Lung (tissue), 12 donors: ENCODE results near the gene HDAC8. TPM values are rescaled to one million over a fixed set of nuclear protein-coding genes. Genes with fewer than 3 reads are reported as not detected.

Experiments
- ATAC-seq: fragments of 200-7000 bp; cut with Tn5 transposase; one replicate; pipeline ENCODE4 v1.9.1; 2020; ENCODE audit warnings: moderate number of reproducible peaks; ENCODE audit not compliant: insufficient read depth, low FRiP score
- DNase-seq, 3 donors: peaks; one replicate each; pipeline ENCODE4 v3.0.0-alpha.2; 2013 to 2017
- H3K27ac ChIP-seq, 2 donors: one replicate each; pipeline ENCODE4 v1.5.1; 2013; ENCODE audit warnings: mild to moderate bottlenecking in 2 of 2, moderate library complexity in 2 of 2, control low read depth in 1 of 2, inconsistent platforms in 1 of 2, low read depth in 1 of 2, low read length in 1 of 2
- H3K27me3 ChIP-seq, 3 donors: one replicate each; pipeline ENCODE4 v1.5.1; 2013; ENCODE audit warnings: low read length in 2 of 3; ENCODE audit not compliant: control insufficient read depth in 3 of 3, insufficient read depth in 3 of 3
- H3K36me3 ChIP-seq, 4 donors: one replicate each; pipeline ENCODE4 v1.5.1; 2013; ENCODE audit warnings: low read length in 4 of 4, mild to moderate bottlenecking in 1 of 4, moderate library complexity in 1 of 4; ENCODE audit not compliant: control insufficient read depth in 4 of 4, insufficient read depth in 4 of 4
- H3K4me1 ChIP-seq, 5 donors: one replicate each; pipeline ENCODE4 v1.5.1; 2013; ENCODE audit warnings: low read length in 5 of 5, mild to moderate bottlenecking in 2 of 5, moderate library complexity in 1 of 5; ENCODE audit not compliant: control insufficient read depth in 5 of 5, insufficient read depth in 5 of 5
- H3K4me3 ChIP-seq: one replicate; pipeline ENCODE4 v1.5.1; 2013; ENCODE audit warnings: mild to moderate bottlenecking, control low read depth, moderate library complexity
- H3K9ac ChIP-seq, 2 donors: one replicate each; pipeline ENCODE4 v1.5.1; 2013; ENCODE audit warnings: low read length in 2 of 2, control low read depth in 1 of 2; ENCODE audit not compliant: insufficient read depth in 1 of 2
- H3K9me3 ChIP-seq, 4 donors: one replicate each; pipeline ENCODE4 v1.5.1; 2013; ENCODE audit warnings: low read length in 3 of 4, mild to moderate bottlenecking in 1 of 4, moderate library complexity in 1 of 4; ENCODE audit not compliant: control insufficient read depth in 4 of 4, insufficient read depth in 3 of 4
- WGBS, 2 donors: extraction: QIAGEN DNeasy Blood & Tissue Kit; methylation state at CpG; one replicate each; pipeline ENCODE4 v1.1.7; 2013; 5-methylcytosine and 5-hydroxymethylcytosine counted together
- polyA plus RNA-seq, 2 donors: library from polyadenylated mRNA; stranded (reverse); fragments of 200-250 nt; gene quantifications; one replicate each; pipeline ENCODE4 v1.2.1, GENCODE V29; 2013
- total RNA-seq, 2 donors: library from RNA; depleted of rRNA in 1 of 2; stranded (reverse); fragments of >200 nt in 1 of 2; gene quantifications; one replicate each; pipeline ENCODE4 v1.2.1, GENCODE V29; 2014 to 2021
- TF ChIP-seq, protein P1 (sequence below): IDR thresholded peaks from 2 replicates; pipeline ENCODE4 v1.5.1; 2012; ENCODE audit warnings: mild to moderate bottlenecking; ENCODE audit errors: control extremely low read depth, extremely low read depth
- donor health status: control.
- donor health status: control.
- donor health status: Bipolar disorder and iron deficiency.
- donor health status: healthy.
- donor health status: DM: yes; HTN: yes; CAD: no.

The HDAC8 gene
- total and polyA plus RNA-seq, 4 donors: 17.4 to 60.6 (median 38.5) TPM

DNA sequence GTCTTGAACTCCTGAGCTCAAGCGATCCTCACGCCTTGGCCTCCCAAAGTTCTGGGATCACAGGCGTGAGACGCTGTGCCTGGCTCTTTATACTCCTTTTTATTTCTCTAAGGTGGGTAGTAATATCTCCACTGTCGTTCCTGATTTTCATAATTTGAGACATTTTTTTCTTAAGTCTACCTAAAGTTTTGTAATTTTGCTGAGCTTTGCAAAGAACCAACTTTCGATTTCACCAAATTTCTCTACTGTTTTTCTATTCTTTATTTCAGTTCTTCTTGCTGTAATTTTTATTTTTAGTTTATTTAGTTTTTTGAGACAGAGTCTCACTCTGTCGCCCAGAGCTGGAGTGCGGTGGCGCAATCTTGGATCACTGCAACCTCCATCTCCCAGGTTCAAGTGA is 196.5 kb downstream of the HDAC8 start:
- H3K4me1 ChIP-seq: no peaks in the 10 kb centered on the region
- H3K9me3 ChIP-seq: no peaks in the 10 kb centered on the region
- 90 to 98% methylated on average over 9 of the region's 9 CpGs for WGBS, 2 donors
- TF ChIP-seq, protein P1, sequence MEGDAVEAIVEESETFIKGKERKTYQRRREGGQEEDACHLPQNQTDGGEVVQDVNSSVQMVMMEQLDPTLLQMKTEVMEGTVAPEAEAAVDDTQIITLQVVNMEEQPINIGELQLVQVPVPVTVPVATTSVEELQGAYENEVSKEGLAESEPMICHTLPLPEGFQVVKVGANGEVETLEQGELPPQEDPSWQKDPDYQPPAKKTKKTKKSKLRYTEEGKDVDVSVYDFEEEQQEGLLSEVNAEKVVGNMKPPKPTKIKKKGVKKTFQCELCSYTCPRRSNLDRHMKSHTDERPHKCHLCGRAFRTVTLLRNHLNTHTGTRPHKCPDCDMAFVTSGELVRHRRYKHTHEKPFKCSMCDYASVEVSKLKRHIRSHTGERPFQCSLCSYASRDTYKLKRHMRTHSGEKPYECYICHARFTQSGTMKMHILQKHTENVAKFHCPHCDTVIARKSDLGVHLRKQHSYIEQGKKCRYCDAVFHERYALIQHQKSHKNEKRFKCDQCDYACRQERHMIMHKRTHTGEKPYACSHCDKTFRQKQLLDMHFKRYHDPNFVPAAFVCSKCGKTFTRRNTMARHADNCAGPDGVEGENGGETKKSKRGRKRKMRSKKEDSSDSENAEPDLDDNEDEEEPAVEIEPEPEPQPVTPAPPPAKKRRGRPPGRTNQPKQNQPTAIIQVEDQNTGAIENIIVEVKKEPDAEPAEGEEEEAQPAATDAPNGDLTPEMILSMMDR: no peak
- no peak for ATAC-seq
- no peaks in the 10 kb centered on the region for H3K36me3 ChIP-seq
- H3K9ac ChIP-seq: no peak overlapping the region
- DNase-seq: no peak
- no peak overlapping the region for H3K27ac ChIP-seq
- H3K27me3 ChIP-seq: peaks cover 0 to 12% (median 4%) of the 10 kb centered on the region in 3 donors
- H3K4me3 ChIP-seq: no peak overlapping the region

DNA sequence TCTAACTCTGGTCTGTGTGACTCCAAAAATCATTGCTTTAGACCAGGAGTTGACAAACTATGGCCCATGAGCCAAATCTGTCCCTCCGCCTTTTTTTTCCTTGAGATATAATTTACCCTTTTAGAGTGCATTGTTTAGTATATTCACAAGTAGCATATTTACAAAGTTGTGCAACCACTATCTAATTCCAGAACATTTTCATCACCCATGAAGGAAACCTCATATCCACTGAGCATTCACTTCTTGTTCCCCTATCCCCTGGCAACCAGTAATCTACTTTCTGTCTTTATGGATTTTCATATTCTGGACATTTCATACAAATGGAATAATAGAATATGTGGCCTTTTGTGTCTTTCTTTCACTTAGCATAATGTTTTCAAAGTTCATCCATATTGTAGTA is 199.5 kb downstream of the HDAC8 start:
- DNase-seq (no peak), ATAC-seq (no peak)
- 84 to 100% methylated on average over 1 of the region's 1 CpG for WGBS, 2 donors
- TF ChIP-seq, protein P1: no peak
- Histone ChIP-seq H3K4me3 (no peak overlapping the region), H3K27me3 (peaks cover 0 to 28% (median 2%) of the 10 kb centered on the region in 3 donors), H3K9me3 (peaks cover 0 to 2% (median 0%) of the 10 kb centered on the region in 4 donors), H3K27ac (no peak overlapping the region), H3K36me3 (peaks cover 0 to 2% (median 0%) of the 10 kb centered on the region in 4 donors), H3K4me1 (no peaks in the 10 kb centered on the region), H3K9ac (no peak overlapping the region)

DNA sequence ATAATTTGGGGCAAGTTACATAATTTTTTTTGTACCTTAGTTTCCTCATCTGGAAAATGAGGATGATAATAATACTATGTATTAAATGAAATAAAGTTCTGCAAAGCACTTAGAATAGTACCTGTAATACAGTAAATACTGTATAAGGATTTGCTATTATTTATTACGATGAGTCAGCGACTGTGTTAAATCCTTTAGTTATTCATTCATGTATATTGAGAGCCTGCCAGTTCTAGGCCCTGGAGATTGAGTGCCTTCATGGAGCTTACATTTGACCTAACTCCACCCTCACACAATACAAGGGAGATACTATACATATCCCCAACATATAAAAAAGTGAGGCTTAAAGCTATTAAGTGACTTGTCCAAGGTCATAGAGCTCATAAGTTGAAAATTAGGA is 199.9 kb downstream of the HDAC8 start:
- Histone ChIP-seq H3K9ac (no peak overlapping the region), H3K27me3 (peaks cover 0 to 30% (median 2%) of the 10 kb centered on the region in 3 donors), H3K4me1 (no peaks in the 10 kb centered on the region), H3K36me3 (peaks cover 0 to 2% (median 0%) of the 10 kb centered on the region in 4 donors), H3K9me3 (peaks cover 0 to 2% (median 0%) of the 10 kb centered on the region in 4 donors), H3K27ac (no peak overlapping the region), H3K4me3 (no peak overlapping the region)
- 85 to 94% methylated on average over 2 of the region's 2 CpGs for WGBS, 2 donors
- DNase-seq: no peak
- ATAC-seq: no peak
- TF ChIP-seq, protein P1: no peak

DNA sequence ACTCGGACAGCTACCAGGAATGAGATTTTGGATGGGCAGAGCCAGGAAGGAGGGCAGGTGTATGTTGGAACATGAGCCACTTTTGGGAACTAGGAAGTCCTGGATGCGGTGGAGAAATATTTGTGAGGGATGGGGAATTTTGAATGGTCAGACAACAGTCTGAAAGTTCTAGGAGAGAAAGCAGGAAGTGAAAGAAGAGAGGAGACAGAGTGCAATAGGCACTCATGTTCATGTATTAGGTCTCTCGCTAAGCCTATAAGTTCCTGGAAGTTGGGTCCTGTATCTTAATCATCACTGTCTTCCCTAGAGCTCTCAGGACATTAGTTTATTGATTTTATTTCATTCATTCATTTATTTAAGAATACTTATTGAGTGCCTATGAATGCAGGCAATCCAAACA is 201.2 kb downstream of the HDAC8 start:
- ATAC-seq: no peak
- DNase-seq: no peak
- Histone ChIP-seq H3K4me3 (no peak overlapping the region), H3K9ac (no peak overlapping the region), H3K9me3 (peaks cover 0 to 2% (median 0%) of the 10 kb centered on the region in 4 donors), H3K27ac (no peak overlapping the region), H3K36me3 (peaks cover 0 to 2% (median 0%) of the 10 kb centered on the region in 4 donors), H3K27me3 (peaks cover 0 to 34% (median 2%) of the 10 kb centered on the region in 3 donors), H3K4me1 (no peaks in the 10 kb centered on the region)
- TF ChIP-seq, protein P1: no peak
- WGBS, 2 donors: 78 to 93% methylated on average over 3 of the region's 3 CpGs
